Common myeloid progenitor, CD34-positive (primary cell): Measurements from ENCODE around the gene STX16.
A peak's percentile ranks its signal among the peaks of the same experiment; 100 is the strongest.
"Not testable (repeated sequence)": the region's sequence is repeated elsewhere in the genome, so short reads cannot be mapped to it uniquely, and the experiment has no call there.

Experiments used
- CTCF ChIA-PET: fragments of 350-600 bp; sonication (Branson Sonifier 250); formaldehyde crosslinking; loops from one replicate; lab custom pipeline; 2021; ENCODE audit warnings: antibody characterized with exemption; lab: Charles Lee
- POLR2A ChIA-PET: fragments of 350-600 bp; sonication (Branson Sonifier 250); formaldehyde crosslinking; loops from one replicate; lab custom pipeline; 2021; ENCODE audit warnings: antibody characterized with exemption; lab: Charles Lee
- DNase-seq, 3 donors: peaks; one replicate each; pipeline versions ENCODE4 v3.0.0 to v3.0.0-alpha.2; 2013
- H3K27ac ChIP-seq, 2 experiments: 1 replicate in 1 of 2; 2 replicates in 1 of 2; pipeline ENCODE4 v1.7.0; 2013; ENCODE audit warnings: inconsistent platforms in 2 of 2, low read length in 2 of 2, mild to moderate bottlenecking in 2 of 2, low read depth in 1 of 2, moderate library complexity in 1 of 2; ENCODE audit not compliant: severe bottlenecking in 2 of 2, insufficient read depth in 1 of 2, poor library complexity in 1 of 2
- H3K27me3 ChIP-seq, 5 experiments: replicated peaks in 2 of 5; 1 replicate in 3 of 5; 2 replicates in 2 of 5; pipeline versions ENCODE4 v1.6.1 to v1.7.0; 2013; ENCODE audit warnings: low read length in 4 of 5, mild to moderate bottlenecking in 2 of 5, moderate library complexity in 2 of 5, inconsistent platforms in 1 of 5; ENCODE audit not compliant: insufficient read depth in 5 of 5, control insufficient read depth in 4 of 5
- H3K36me3 ChIP-seq, 4 experiments: 1 replicate in 2 of 4; 2 replicates in 2 of 4; pipeline versions ENCODE4 v1.6.1 to v1.7.0; 2013; ENCODE audit warnings: low read length in 3 of 4, control low read depth in 1 of 4, mild to moderate bottlenecking in 1 of 4; ENCODE audit not compliant: control insufficient read depth in 4 of 4, insufficient read depth in 4 of 4
- H3K4me1 ChIP-seq, 4 experiments: 1 replicate in 3 of 4; 2 replicates in 1 of 4; pipeline versions ENCODE4 v1.6.1 to v1.7.1; 2013; ENCODE audit warnings: low read length in 3 of 4, mild to moderate bottlenecking in 3 of 4, control low read depth in 1 of 4, inconsistent platforms in 1 of 4, moderate library complexity in 1 of 4; ENCODE audit not compliant: control insufficient read depth in 4 of 4, insufficient read depth in 4 of 4; ENCODE audit errors: control extremely low read depth in 1 of 4
- H3K4me3 ChIP-seq, 7 experiments: 1 replicate in 4 of 7; 2 replicates in 3 of 7; pipeline versions ENCODE4 v1.5.1 to v1.7.0; 2013; ENCODE audit warnings: mild to moderate bottlenecking in 7 of 7, low read length in 6 of 7, moderate library complexity in 6 of 7, inconsistent platforms in 2 of 7, low read depth in 2 of 7, control low read depth in 1 of 7; ENCODE audit not compliant: insufficient read depth in 4 of 7, control insufficient read depth in 1 of 7; ENCODE audit errors: extremely low read depth in 1 of 7
- H3K9me3 ChIP-seq, 5 experiments: 1 replicate in 4 of 5; 2 replicates in 1 of 5; pipeline versions ENCODE4 v1.6.1 to v1.7.1; 2013; ENCODE audit warnings: low read length in 4 of 5, mild to moderate bottlenecking in 2 of 5, inconsistent platforms in 1 of 5, low read depth in 1 of 5, moderate library complexity in 1 of 5; ENCODE audit not compliant: control insufficient read depth in 4 of 5, insufficient read depth in 2 of 5; ENCODE audit errors: control extremely low read depth in 1 of 5
- WGBS: methylation state at CpG from one replicate; pipeline ENCODE4 v1.1.5; 2013; ENCODE audit not compliant: insufficient coverage; 5-methylcytosine and 5-hydroxymethylcytosine counted together

STX16 gene

DNA sequence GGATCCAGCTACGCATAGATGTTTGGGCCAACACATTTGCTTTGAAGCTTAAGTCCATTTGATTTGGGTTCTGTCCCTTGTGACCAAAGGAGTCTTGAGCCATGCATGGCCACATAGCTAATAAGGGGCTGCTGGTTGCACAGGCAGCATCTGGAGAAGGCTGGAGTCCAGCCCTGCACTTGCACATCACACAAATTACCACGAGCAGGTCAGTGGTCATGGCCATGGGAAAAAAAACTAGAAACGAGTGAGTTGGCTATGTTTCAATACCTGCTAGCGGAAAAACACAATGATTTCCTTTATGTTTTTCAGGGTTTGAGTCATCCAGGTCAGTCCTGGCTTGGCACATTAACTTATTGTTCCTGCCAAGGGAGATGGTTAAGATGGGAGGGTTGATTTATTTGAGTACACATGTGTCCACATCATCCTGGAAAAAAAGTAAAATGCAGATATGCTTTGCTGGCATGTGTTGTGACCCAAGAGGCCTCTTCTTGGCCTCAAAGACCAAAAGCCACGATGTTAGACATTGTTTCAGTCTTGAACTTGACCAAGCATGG, 5.6 kb upstream of the STX16 start:
- peaks cover 0 to 9% (median 0%) of the 10 kb centered on the region in 5 experiments for H3K27me3 ChIP-seq
- 81% methylated on average over 5 of the region's 5 CpGs for WGBS
- peaks cover 0 to 12% (median 11%) of the 10 kb centered on the region in 4 experiments for H3K4me1 ChIP-seq
- H3K27ac ChIP-seq: no peak overlapping the region
- CTCF ChIA-PET: interaction anchor here (0.6 kb wide), 1 partner anchor 200 kb away, joined by 3 read pairs; no protein-coding TSS in a partner anchor
- no peak for DNase-seq
- no peaks in the 10 kb centered on the region for H3K9me3 ChIP-seq
- POLR2A ChIA-PET: no interaction called here
- H3K4me3 ChIP-seq: no peak overlapping the region
- H3K36me3 ChIP-seq: no peaks in the 10 kb centered on the region

DNA sequence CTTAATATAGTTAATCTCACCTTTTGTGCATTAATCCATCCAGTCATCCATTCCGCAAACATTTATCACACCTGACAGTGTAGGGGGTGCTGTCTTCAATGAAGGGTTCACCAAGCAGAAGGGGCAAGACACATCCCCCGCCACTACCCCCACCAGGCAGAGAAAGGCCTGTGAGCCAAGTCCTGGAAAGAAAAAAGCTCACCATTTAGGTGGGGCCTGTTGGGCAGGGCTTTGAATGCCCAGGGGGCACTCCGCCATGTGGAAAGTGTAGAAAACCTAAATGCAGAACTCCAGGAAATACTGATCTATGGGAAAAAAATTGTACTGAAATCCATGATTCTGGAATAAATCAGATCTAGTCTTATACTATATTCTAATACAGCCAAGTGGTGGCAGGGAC, 4.8 kb upstream of the STX16 start:
- no peaks in the 10 kb centered on the region for H3K9me3 ChIP-seq
- peaks cover 0 to 9% (median 0%) of the 10 kb centered on the region in 5 experiments for H3K27me3 ChIP-seq
- 100% methylated on average over 1 of the region's 3 CpGs for WGBS
- ChIA-PET CTCF (interaction anchor here (1.3 to 2.0 kb wide), 2 partner anchors 192 to 412 kb away, joined by 3 to 8 read pairs; no protein-coding TSS in a partner anchor), POLR2A (no interaction called here)
- H3K27ac ChIP-seq: no peak overlapping the region
- DNase-seq: no peak
- H3K36me3 ChIP-seq: no peaks in the 10 kb centered on the region
- no peak overlapping the region for H3K4me3 ChIP-seq
- H3K4me1 ChIP-seq: peaks cover 0 to 12% (median 12%) of the 10 kb centered on the region in 4 experiments

DNA sequence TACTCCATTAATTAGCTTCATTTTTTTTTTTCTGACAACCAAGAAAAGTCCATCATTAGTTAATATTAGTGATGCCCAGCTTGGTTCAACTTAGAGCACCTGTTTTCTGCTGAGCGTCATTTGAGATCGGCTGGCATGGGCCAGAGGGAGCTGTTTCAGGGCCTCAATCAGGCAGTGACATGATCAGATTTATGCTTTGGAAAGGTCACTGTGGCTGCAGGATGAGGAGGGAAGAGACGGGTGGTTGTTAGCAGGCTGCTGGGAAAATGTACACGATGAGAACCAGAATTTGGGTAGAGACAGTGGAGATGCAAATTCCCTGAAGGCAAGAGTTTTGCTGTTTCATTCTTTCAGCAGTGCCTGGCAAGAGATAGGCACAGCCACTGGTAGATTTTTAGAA, 4.4 kb upstream of the STX16 start:
- no peak overlapping the region for H3K4me3 ChIP-seq
- no peaks in the 10 kb centered on the region for H3K36me3 ChIP-seq
- ChIA-PET POLR2A (interaction anchor here (0.7 kb wide), 1 partner anchor 1204 kb away, joined by 4 read pairs; no protein-coding TSS in a partner anchor), CTCF (interaction anchor here (0.9 to 2.0 kb wide), 4 partner anchors 192 to 412 kb away, joined by 3 to 8 read pairs (median 3); no protein-coding TSS in a partner anchor)
- no peaks in the 10 kb centered on the region for H3K9me3 ChIP-seq
- no peak overlapping the region for H3K27ac ChIP-seq
- DNase-seq: no peak
- 93% methylated on average over 3 of the region's 4 CpGs for WGBS
- H3K27me3 ChIP-seq: peaks cover 0 to 9% (median 0%) of the 10 kb centered on the region in 5 experiments
- H3K4me1 ChIP-seq: peaks cover 0 to 16% (median 12%) of the 10 kb centered on the region in 4 experiments

DNA sequence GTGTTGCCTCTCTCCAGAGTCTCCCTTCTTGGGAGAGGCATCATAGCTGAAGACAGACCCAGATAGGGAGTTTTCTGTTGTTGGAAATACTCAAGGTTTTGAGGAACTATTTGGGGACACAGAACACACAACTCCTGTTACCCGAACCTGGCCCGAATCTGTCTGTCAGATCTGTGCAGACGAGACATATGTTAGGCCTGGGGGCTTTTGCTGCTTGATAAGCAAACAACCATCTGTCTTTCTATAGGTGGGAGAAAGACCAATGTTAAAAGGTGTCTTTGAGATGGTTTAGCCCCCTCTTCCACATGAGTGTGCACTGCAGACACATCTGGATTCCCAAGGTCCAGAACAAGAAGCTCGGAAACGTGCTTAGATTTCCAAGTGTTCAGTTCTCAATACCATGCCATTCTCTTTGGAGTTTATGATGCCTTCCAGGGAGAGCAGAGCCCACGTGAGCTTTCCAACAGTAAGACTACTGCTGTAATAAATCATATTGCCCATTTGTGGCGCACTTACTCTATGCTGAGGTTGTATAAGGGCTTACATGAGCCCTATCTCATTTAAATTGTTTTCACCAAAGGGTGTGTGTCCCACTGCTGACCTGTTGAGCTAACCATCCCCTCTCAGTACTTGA, 3.8 kb upstream of the STX16 start:
- peaks cover 0 to 16% (median 13%) of the 10 kb centered on the region in 4 experiments for H3K4me1 ChIP-seq
- peaks cover 0 to 9% (median 0%) of the 10 kb centered on the region in 5 experiments for H3K27me3 ChIP-seq
- ChIA-PET POLR2A (interaction anchor here (0.7 kb wide), 1 partner anchor 1205 kb away, joined by 4 read pairs; no protein-coding TSS in a partner anchor), CTCF (interaction anchor here (0.9 to 2.0 kb wide), 7 partner anchors 8 to 413 kb away, joined by 3 to 8 read pairs (median 3); no protein-coding TSS in a partner anchor)
- WGBS: 88% methylated on average over 6 of the region's 7 CpGs
- no peak overlapping the region for H3K27ac ChIP-seq
- no peak overlapping the region for H3K4me3 ChIP-seq
- peak; percentile 20 to 57 (median 48) for DNase-seq
- H3K36me3 ChIP-seq: no peaks in the 10 kb centered on the region
- no peaks in the 10 kb centered on the region for H3K9me3 ChIP-seq

GRCh38 chr20:58647796-58648501, 3.1 kb upstream of the STX16 start:
- Histone ChIP-seq H3K27ac (no peak overlapping the region), H3K27me3 (peaks cover 0 to 9% (median 0%) of the 10 kb centered on the region in 5 experiments), H3K36me3 (no peaks in the 10 kb centered on the region), H3K4me3 (no peak overlapping the region), H3K9me3 (no peaks in the 10 kb centered on the region), H3K4me1 (peaks cover 3 to 19% (median 16%) of the 10 kb centered on the region in 4 experiments)
- no peak for DNase-seq
- 100% methylated on average over 1 of the region's 12 CpGs for WGBS
- POLR2A ChIA-PET: no interaction called here
- CTCF ChIA-PET: interaction anchor here (0.7 to 2.0 kb wide), 6 partner anchors 9 to 205 kb away, joined by 3 to 8 read pairs (median 4); no protein-coding TSS in a partner anchor

- H3K27me3 ChIP-seq, H3K4me3 ChIP-seq, POLR2A ChIA-PET, H3K36me3 ChIP-seq, H3K27ac ChIP-seq, DNase-seq, H3K9me3 ChIP-seq: not testable (repeated sequence)
- WGBS: 100% methylated on average over 3 of the region's 6 CpGs
- peaks cover 7 to 24% (median 21%) of the 10 kb centered on the region in 4 experiments for H3K4me1 ChIP-seq
- CTCF ChIA-PET: interaction anchor here (0.7 to 1.6 kb wide), 4 partner anchors 9 to 205 kb away, joined by 3 to 6 read pairs (median 3); no protein-coding TSS in a partner anchor
Measured at GRCh38 chr20:58648502-58648825, 2.6 kb upstream of the STX16 start.
